Glutamatergic neuron (in vitro differentiated cells): Measurements from ENCODE around the gene NUTM2G. TPM values are rescaled to one million over a fixed set of nuclear protein-coding genes. Genes with fewer than 3 reads are reported as not detected.
"Not testable (repeated sequence)": the region's sequence is repeated elsewhere in the genome, so short reads cannot be mapped to it uniquely, and the experiment has no call there.

Experiments
- DNase-seq: peaks from one replicate; pipeline ENCODE4 v3.0.0; 2022
- H3K27ac Mint-ChIP-seq: one replicate; pipeline ENCODE4 v1.8.0; 2020; ENCODE audit warnings: mild to moderate bottlenecking, mixed read lengths, inconsistent platforms; ENCODE audit not compliant: unreplicated experiment
- H3K27me3 Mint-ChIP-seq: one replicate; pipeline ENCODE4 v1.8.0; 2020; ENCODE audit warnings: mild to moderate bottlenecking, moderate library complexity, mixed read lengths, inconsistent platforms; ENCODE audit not compliant: unreplicated experiment
- H3K36me3 Mint-ChIP-seq: one replicate; pipeline ENCODE4 v1.8.0; 2020; ENCODE audit warnings: mild to moderate bottlenecking, mixed read lengths, inconsistent platforms; ENCODE audit not compliant: unreplicated experiment
- H3K4me1 Mint-ChIP-seq: one replicate; pipeline ENCODE4 v1.8.0; 2020; ENCODE audit warnings: mild to moderate bottlenecking, low read depth, mixed read lengths, inconsistent platforms; ENCODE audit not compliant: unreplicated experiment
- H3K4me3 Mint-ChIP-seq: one replicate; pipeline ENCODE4 v1.8.0; 2020; ENCODE audit warnings: mild to moderate bottlenecking, mixed read lengths, inconsistent platforms; ENCODE audit not compliant: unreplicated experiment
- H3K9me3 Mint-ChIP-seq: one replicate; pipeline ENCODE4 v1.8.0; 2020; ENCODE audit warnings: mild to moderate bottlenecking, moderate library complexity, mixed read lengths, inconsistent platforms; ENCODE audit not compliant: unreplicated experiment
- CTCF ChIP-seq: fragments of 200-600 bp; sonication (generic); IDR thresholded peaks from one replicate; pipeline ENCODE4 v1.5.0; 2021; ENCODE audit not compliant: partially characterized antibody, unreplicated experiment
- total RNA-seq: library from RNA; stranded (reverse); fragmentation: NEBNext Ultra II Directional; extraction: Animal tissue kit (Norgen Biotek cat#: 25700); gene quantifications from one replicate; pipeline ENCODE4 v1.2.1, GENCODE V29; 2021; ENCODE audit not compliant: unreplicated experiment

The NUTM2G gene
- total RNA-seq, 1 donor from 2014 or later = not detected

- Mint-ChIP-seq H3K9me3 (no peaks in the 10 kb centered on the region), H3K27me3 (peaks cover 4% of the 10 kb centered on the region), H3K36me3 (peaks cover 5% of the 10 kb centered on the region), H3K27ac (no peak overlapping the region), H3K4me1 (no peaks in the 10 kb centered on the region), H3K4me3 (no peak overlapping the region)
- TF ChIP-seq CTCF = no peak
- no peak for DNase-seq
Measured at GRCh38 chr9:96892131-96892530, 36.5 kb upstream of the NUTM2G start.

- not testable (repeated sequence) for H3K36me3 Mint-ChIP-seq, H3K27me3 Mint-ChIP-seq, H3K27ac Mint-ChIP-seq, H3K4me3 Mint-ChIP-seq, DNase-seq, H3K9me3 Mint-ChIP-seq, H3K4me1 Mint-ChIP-seq
Measured at GRCh38 chr9:96900010-96900409, 28.6 kb upstream of the NUTM2G start.

GRCh38 chr9:96904947-96905722, 23.5 kb upstream of the NUTM2G start:
- H3K36me3 Mint-ChIP-seq = not testable (repeated sequence)

GRCh38 chr9:96908479-96908878, 20.2 kb upstream of the NUTM2G start:
- not testable (repeated sequence) for H3K27ac Mint-ChIP-seq, H3K36me3 Mint-ChIP-seq, H3K27me3 Mint-ChIP-seq, DNase-seq, H3K4me1 Mint-ChIP-seq, H3K4me3 Mint-ChIP-seq, H3K9me3 Mint-ChIP-seq

More at GRCh38 chr9:96904947-96905722, 23.5 kb upstream of the NUTM2G start:
- H3K9me3 Mint-ChIP-seq, DNase-seq, H3K4me1 Mint-ChIP-seq, H3K27ac Mint-ChIP-seq, H3K4me3 Mint-ChIP-seq, H3K27me3 Mint-ChIP-seq: not testable (repeated sequence)

DNA sequence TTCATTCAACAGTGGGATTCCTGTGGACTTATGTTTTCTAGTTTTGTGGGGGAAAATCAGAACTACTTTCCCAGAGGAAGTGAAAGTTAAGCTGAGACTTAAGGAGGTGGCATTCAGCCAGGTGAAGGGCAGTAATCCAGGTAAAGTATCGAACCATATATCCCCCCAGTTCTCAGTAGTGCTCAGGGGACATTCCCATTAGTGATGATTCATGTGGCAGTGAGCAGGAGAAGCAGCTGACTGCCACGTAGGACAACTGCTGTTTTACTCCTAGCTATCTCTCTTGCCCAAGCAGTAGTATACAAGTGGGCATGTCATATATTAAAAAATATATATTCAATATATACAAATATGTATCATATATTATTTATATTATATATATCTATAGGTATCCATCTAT, 13.1 kb upstream of the NUTM2G start:
- H3K4me3 Mint-ChIP-seq, H3K36me3 Mint-ChIP-seq, H3K27me3 Mint-ChIP-seq, DNase-seq, H3K4me1 Mint-ChIP-seq, H3K9me3 Mint-ChIP-seq, H3K27ac Mint-ChIP-seq: not testable (repeated sequence)

GRCh38 chr9:96916531-96916930, 12.1 kb upstream of the NUTM2G start:
- not testable (repeated sequence) for H3K4me1 Mint-ChIP-seq, H3K27ac Mint-ChIP-seq, H3K9me3 Mint-ChIP-seq, H3K36me3 Mint-ChIP-seq, H3K4me3 Mint-ChIP-seq, DNase-seq, H3K27me3 Mint-ChIP-seq

DNA sequence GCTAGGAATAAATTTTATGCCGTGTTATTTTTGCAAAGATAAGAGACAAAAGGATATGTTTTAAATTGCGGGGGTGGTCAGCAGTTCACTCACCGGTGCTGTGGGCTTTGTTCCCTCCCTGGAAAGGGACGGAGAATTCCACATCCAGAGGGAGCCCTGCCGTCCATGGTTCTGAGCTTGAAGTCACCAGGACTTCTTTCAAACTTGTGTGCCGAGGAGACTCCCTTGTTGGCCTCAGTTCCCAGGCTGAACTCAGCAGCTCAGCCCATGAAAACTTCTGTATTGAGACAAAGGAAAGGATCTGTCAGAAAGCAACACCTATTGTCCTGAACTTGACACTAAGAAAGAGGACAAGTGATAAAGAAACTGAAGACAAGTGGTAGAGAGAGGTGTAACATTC, 10.1 kb upstream of the NUTM2G start:
- H3K9me3 Mint-ChIP-seq, H3K36me3 Mint-ChIP-seq, H3K27ac Mint-ChIP-seq, H3K4me3 Mint-ChIP-seq, H3K27me3 Mint-ChIP-seq, DNase-seq, H3K4me1 Mint-ChIP-seq: not testable (repeated sequence)

- not testable (repeated sequence) for H3K27me3 Mint-ChIP-seq, DNase-seq, H3K36me3 Mint-ChIP-seq, H3K27ac Mint-ChIP-seq, H3K4me3 Mint-ChIP-seq, H3K9me3 Mint-ChIP-seq, H3K4me1 Mint-ChIP-seq
Measured at GRCh38 chr9:96920803-96921202, 7.8 kb upstream of the NUTM2G start.

- not testable (repeated sequence) for DNase-seq, H3K27me3 Mint-ChIP-seq, H3K4me1 Mint-ChIP-seq, H3K4me3 Mint-ChIP-seq, H3K9me3 Mint-ChIP-seq, H3K27ac Mint-ChIP-seq, H3K36me3 Mint-ChIP-seq
Measured at GRCh38 chr9:96925587-96925986, 3.1 kb upstream of the NUTM2G start.

GRCh38 chr9:96931665-96932064, 3.0 kb downstream of the NUTM2G start:
- not testable (repeated sequence) for H3K4me1 Mint-ChIP-seq, H3K27ac Mint-ChIP-seq, H3K27me3 Mint-ChIP-seq, H3K36me3 Mint-ChIP-seq, H3K9me3 Mint-ChIP-seq, H3K4me3 Mint-ChIP-seq
- DNase-seq = peak; percentile 23

- H3K4me3 Mint-ChIP-seq, H3K27ac Mint-ChIP-seq, H3K4me1 Mint-ChIP-seq, H3K27me3 Mint-ChIP-seq, H3K9me3 Mint-ChIP-seq, DNase-seq, H3K36me3 Mint-ChIP-seq: not testable (repeated sequence)
Measured at GRCh38 chr9:96934097-96934496, 5.5 kb downstream of the NUTM2G start.

- H3K4me3 Mint-ChIP-seq, H3K36me3 Mint-ChIP-seq, H3K27me3 Mint-ChIP-seq, DNase-seq, H3K27ac Mint-ChIP-seq, H3K9me3 Mint-ChIP-seq, H3K4me1 Mint-ChIP-seq: not testable (repeated sequence)
Measured at GRCh38 chr9:96934706-96935105, 6.1 kb downstream of the NUTM2G start.
